Posterior cingulate gyrus (tissue), 11 donors: Measurements from ENCODE around the gene TBCD.
A peak's percentile ranks its signal among the peaks of the same experiment; 100 is the strongest.
"Not testable (repeated sequence)": the region's sequence is repeated elsewhere in the genome, so short reads cannot be mapped to it uniquely, and the experiment has no call there.

ENCODE experiments used
- DNase-seq, 10 donors: peaks; one replicate each; pipeline versions ENCODE4 v3.0.0 to v3.0.0-alpha.2; 2020 to 2021; ENCODE audit warnings: mixed read lengths in 3 of 10
- intact Hi-C: fragments of 100-400 bp; cut with DNase I; formaldehyde crosslinking; loops from one replicate; pipeline ENCODE4 v1.15.1; 2023

Gene TBCD

DNA sequence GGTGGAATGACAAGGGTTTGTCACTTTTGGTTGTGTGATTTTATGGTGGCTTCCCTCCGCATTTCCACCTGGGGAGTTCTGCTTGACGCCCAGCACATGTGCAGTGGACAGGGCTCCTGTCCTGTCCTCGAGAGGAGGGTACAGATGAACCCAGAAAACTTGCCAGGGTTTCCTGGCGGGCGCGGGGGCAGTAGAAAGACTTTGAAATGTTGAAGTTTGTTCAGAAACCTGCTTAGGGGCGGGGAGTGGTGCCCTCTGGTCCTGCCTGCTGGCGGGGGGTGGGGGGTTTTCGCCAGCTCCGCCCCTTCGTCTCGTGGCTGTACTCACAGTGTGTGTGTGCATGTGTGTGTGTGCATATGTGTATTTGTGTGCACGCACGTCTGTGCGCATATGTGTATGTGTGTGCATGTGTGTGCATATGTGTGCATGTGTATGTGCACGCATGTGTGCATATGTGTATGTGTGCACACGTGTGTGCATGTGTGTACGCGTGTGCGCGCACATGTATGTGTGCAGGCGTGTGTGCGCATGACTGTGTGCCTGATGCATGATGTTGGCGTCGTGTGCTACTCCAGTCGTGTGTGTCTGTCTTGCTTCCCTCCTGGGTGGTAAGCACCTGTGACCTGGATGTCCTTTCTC, 28.6 kb upstream of the TBCD start:
- peak in 1 of 10 donors; percentile 12 for DNase-seq
- intact Hi-C loops, result no loop called here

DNA sequence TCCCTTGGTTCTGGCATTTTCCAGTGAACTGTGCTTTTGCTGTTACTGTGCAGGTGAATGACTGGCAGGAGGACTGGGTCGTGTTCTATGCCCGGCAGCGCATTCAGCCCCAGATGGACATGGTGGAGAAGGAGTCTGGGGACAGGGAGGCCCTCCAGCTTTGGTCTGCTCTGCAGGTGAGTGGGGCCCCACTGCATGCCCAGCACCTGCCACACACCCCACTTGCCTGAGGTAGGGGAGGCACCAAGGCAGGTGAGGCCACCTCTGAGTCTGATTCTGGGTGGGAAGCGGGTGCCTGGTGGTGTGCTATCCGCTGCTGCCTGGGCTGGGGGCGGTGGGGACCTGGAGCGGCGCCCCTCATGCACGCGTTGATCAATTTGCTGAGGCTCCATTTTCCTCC, 25.4 kb upstream of the TBCD start:
- intact Hi-C loops, result no loop called here
- DNase-seq, result peak in 1 of 10 donors; percentile 77

DNA sequence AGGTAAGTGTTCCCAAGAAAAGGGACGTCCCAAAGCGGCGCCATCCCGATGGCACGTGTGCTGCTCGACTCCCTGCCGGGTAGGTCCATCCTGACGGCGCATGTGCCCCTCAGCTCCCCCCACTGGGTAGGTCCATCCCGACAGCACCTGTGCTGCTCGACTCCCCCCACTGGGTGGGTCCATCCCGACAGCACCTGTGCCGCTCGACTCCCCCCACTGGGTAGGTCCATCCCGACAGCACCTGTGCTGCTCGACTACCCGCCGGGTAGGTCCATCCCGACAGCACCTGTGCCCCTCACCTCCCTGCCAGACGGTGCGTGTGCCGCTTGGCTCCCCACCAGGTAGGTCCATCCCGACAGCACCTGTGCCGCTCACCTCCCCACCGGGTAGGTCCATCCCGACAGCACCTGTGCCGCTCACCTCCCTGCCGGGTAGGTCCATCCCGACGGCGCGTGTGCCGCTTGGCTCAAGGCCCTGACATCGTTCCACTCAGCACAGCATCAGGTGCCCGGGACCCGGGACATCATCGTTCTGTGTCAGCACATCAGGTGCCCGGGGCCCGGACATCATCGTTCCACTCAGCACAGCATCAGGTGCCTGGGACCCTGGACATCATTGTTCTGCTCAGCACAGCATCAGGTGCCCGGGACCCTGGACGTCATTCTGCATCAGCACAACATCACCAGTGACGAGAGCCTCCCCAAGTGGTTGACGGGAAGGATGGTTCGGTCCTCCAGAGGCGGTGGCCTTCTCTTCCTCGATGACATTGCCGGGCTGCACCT, 22.2 kb upstream of the TBCD start:
- intact Hi-C loops, result no loop called here
- DNase-seq, result peak in 1 of 10 donors; percentile 70

DNA sequence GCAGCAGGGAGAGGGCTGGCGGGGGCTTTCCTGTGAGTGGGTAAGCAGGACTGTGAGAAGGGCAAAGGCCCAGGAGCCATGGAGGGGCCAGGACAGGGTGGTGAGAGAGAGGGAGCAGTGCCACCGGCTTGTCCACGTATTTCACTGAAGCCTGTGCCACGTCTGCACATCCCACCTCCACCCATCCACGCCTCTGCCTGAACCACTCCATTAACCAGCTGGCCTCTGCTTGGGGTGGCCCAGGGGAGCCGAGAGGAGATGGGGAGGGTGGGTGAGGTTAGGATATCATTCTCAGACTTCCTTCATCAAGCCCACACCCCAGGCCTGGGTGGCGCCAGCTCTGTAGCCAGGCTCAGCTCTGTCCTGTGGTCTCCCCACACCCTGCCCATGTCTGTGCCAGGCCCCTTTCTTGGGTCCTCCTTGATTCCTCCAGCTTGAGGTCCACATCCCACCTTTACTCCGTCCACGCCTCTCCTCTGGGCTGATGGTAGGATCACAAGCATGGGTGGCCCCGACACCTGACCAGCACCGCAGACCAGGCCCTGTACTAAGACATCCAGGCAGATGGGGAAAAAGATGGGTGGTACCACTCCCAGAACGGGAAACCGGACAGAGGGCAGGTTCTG, 19.6 kb upstream of the TBCD start:
- intact Hi-C loops, result no loop called here

GRCh38 chr17:82734987-82735866, 16.6 kb upstream of the TBCD start, which contains the start of gene FN3K:
TSS of gene FN3K (plus strand) at chr17:82735615. CDS start at chr17:82735637, 22 bp downstream.
- peak; percentile 53 to 96 (median 74) for DNase-seq
- intact Hi-C loops, result loop anchor here (1.0 to 5.0 kb wide), 3 partner anchors 37 to 88 kb away; partner anchors contain the start of genes RAB40B and WDR45B

More for the DNA sequence above, 19.6 kb upstream of the TBCD start:
- DNase-seq, result peak in 2 of 10 donors; percentile 49 to 66

GRCh38 chr17:82736511-82737185, 15.2 kb upstream of the TBCD start:
- DNase-seq, result peak in 4 of 10 donors; percentile 28 to 85 (median 72)
- intact Hi-C loops, result loop anchor here (5.0 kb wide), 2 partner anchors 69 to 89 kb away; partner anchors contain the start of gene WDR45B

- peak; percentile 84 to 99 (median 94) for DNase-seq
- intact Hi-C loops, result loop anchor here (5.0 kb wide), 2 partner anchors 71 to 91 kb away; partner anchors contain the start of gene WDR45B
These were observed 13.6 kb upstream of the TBCD start for GRCh38 chr17:82737967-82738877.

DNA sequence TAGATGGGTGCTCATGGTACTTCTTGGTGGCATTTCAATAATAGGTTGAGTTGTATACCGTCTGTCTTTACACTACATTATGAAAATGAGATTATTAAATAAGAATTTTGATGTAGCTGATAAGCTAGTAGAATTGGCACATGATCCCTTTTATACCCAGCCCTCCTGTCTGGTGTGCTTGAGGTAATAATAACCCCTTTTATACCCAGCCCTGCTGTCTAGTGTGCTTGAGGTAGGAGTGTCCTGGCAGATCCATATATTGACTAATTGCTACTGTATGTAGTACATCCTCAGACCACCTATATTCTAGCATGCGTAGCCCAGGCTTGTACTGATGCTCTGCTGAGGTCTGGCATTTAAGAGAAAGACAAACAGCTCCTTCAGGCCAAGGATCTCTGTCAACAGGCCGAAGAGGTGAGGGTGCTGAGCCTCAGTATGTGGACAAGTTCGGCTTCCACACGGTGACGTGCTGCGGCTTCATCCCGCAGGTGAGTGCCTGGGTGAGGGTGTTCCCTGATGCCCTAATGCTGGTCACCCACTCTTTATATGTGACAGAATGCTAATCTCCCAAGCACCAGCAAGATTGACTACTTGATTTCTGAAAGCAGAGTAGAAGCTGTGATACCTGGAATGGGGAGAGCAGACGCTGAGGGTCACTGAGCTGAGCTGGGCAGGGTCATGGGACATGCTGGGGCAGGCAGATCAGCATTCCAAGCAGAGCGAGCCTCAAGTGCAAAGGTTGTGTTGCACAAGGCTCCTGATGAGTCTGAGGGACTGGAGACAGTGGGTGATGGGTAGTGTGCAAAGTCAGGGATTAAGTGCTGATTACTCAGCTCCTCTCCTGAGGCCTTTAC, 10.7 kb upstream of the TBCD start:
- intact Hi-C loops, result no loop called here
- peak in 3 of 10 donors; percentile 16 to 44 (median 31) for DNase-seq

DNA sequence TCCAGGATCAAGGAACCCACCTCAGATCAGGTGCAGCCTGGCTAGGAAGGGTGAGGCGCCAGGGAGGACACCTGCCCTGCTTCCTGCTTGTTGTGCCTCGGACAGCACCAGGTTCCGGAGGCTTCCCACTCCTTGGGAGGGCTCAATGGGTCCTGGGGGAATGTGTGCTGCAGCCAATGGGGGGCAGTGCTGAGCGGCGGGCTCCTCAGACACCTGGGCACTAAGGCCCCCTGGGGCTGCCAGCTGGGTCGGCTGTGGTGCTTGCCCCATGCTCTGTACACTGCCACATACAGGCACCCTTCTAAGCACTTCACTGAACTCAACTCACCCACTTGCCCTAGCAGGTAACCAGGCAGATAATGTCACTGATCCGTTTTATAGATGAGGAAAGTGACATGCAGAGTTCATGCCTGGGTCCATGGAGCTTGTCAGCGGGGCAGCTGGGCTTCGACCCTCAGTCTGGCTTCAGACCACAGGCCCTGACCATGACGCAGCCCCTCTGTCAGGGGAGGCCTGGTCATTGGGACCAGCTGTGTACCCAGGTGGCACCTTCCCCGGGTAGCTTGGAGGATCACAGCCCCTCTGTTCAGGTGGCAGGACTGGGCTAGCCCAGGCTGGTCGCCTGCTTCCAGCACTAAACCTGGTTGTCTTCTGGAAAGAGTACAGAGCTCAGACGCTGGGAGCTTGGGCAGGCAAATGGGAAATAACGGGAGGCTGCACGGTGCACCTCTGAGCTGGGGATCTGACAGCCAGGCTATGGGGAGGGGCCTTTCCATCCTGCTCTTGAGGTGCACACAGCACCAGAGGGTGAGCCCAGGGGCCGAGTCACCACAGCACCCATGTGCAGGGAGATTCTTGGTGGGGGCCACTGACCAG, 8.3 kb upstream of the TBCD start:
- intact Hi-C loops, result no loop called here
- DNase-seq, result peak in 3 of 10 donors; percentile 64 to 70 (median 64)

DNA sequence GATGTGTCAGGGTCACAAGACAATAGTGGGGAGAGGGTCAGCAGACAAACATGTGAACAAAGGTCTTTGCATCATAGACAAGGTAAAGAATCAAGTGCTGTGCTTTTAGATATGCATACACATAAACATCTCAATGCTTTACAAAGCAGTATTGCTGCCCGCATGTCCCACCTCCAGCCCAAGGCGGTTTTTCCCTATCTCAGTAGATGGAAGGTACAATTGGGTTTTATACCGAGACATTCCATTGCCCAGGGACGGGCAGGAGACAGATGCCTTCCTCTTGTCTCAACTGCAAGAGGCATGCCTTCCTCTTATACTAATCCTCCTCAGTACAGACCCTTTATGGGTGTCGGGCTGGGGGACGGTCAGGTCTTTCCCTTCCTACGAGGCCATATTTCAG, 7.1 kb upstream of the TBCD start:
- intact Hi-C loops, result not testable (repeated sequence)
- peak in 2 of 10 donors; percentile 11 to 16 for DNase-seq

- intact Hi-C loops, result no loop called here
- DNase-seq, result peak in 1 of 10 donors; percentile 7
These were observed 6.3 kb upstream of the TBCD start for GRCh38 chr17:82745524-82745923.

- intact Hi-C loops, result no loop called here
- DNase-seq, result peak in 2 of 10 donors; percentile 50 to 78
These were observed 3.1 kb upstream of the TBCD start for GRCh38 chr17:82748756-82749155.

DNA sequence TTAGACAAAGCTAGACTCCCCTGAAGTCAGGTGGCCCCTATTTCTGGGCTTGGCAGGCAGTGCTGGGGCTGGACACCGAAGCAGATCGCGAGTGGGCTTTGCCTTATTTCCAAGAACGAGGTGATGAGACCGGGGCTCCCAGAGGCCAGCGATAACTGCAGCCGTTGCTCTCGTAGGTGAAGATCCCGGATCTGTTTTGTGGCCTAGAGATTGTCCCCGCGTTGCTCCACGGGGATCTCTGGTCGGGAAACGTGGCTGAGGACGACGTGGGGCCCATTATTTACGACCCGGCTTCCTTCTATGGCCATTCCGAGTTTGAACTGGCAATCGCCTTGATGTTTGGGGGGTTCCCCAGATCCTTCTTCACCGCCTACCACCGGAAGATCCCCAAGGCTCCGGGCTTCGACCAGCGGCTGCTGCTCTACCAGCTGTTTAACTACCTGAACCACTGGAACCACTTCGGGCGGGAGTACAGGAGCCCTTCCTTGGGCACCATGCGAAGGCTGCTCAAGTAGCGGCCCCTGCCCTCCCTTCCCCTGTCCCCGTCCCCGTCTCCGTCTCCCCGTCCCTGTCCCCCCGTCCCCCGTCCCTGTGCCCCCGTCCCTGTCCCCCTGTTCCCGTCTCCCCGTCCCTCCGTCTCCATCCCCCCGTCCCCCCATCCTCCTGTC, 1.5 kb upstream of the TBCD start:
- DNase-seq, result peak in 2 of 10 donors; percentile 77 to 84

GRCh38 chr17:82751171-82751570, 694 bp upstream of the TBCD start:
- peak in 1 of 10 donors; percentile 75 for DNase-seq
- intact Hi-C loops, result no loop called here

More for the DNA sequence above, 1.5 kb upstream of the TBCD start:
- intact Hi-C loops, result no loop called here

DNA sequence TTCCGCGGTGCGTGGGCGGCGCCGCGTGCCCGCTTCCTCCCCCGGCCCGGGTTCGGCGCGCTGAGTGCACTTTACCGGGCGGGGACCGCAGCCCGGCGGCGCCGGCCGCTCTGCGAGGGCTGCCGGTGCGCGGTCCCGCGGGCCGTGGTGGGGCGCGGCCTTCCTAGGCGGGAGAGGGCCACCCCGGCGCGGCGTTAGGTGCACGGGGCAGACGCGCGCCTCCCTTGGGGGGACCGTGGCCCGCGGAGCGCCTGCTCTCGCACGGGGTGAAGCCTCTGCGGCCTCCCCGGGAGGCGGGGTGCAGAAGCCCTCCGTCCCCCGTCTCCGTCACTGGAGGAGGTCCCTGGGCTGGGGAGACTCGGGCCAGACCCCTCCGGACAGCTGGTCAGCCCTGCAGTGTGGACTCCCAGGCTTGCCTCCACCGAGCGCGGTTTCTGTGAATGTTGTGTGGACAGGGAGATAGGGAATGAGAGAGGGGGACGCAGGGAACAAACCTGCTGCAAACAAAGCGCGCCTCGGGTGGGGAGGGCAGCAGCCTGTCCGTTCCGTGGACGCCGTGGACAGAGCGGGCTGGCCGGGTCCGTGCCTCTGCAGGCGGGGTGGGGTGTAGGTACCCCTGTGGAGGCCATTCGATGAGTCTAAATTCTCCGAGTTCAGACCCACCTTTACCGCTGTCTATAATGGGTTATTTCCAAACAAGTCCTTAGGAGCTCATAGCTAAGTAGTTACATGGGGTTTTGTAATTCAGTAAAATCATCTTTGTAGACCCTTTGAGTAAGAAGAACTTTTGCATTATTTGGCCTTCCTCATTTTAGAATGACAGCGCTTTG, 721 bp downstream of the TBCD start:
- DNase-seq, result peak in 3 of 10 donors; percentile 79 to 86 (median 84)
- intact Hi-C loops, result no loop called here
